A673 (cell line): ENCODE measurements around the gene TCF7L1. TPM values are rescaled to one million over a fixed set of nuclear protein-coding genes. Genes with fewer than 3 reads are reported as not detected.

ENCODE experiments used
- BruUV-seq: library from RNA; stranded (reverse); fragments of 400-500 nt; replicated peaks from 2 replicates; lab custom pipeline; 2021; lab: Mats Ljungman, UMichigan
- CTCF ChIA-PET: fragments of 300-600 bp; sonication (Branson Sonifier 250); formaldehyde crosslinking; loops from one replicate; lab custom pipeline; 2022; ENCODE audit warnings: antibody characterized with exemption; lab: Charles Lee
- POLR2A ChIA-PET: fragments of 300-600 bp; sonication (Branson Sonifier 250); formaldehyde crosslinking; loops from one replicate; lab custom pipeline; 2022; ENCODE audit warnings: antibody characterized with exemption; ENCODE audit not compliant: low non-redundant PET; lab: Charles Lee
- DNase-seq: peaks from one replicate; pipeline ENCODE4 v3.0.0-alpha.2; 2015; ENCODE audit warnings: low spot score
- H3K27ac ChIP-seq: fragments of 200-600 bp; sonication (generic); 2 replicates; pipeline ENCODE4 v1.5.1; 2016; ENCODE audit warnings: mixed run types, low read depth, mild to moderate bottlenecking, mixed read lengths, antibody characterized with exemption, low read length; ENCODE audit not compliant: poor library complexity, severe bottlenecking
- H3K27me3 ChIP-seq: fragments of 200-600 bp; sonication (generic); replicated peaks from 2 replicates; pipeline ENCODE4 v1.6.1; 2017; ENCODE audit warnings: mixed run types, low read depth, mild to moderate bottlenecking, mixed read lengths, antibody characterized with exemption, low read length; ENCODE audit not compliant: insufficient read depth, poor library complexity
- H3K36me3 ChIP-seq: fragments of 200-600 bp; sonication (generic); 2 replicates; pipeline ENCODE4 v1.6.1; 2016; ENCODE audit warnings: mixed run types, mild to moderate bottlenecking, mixed read lengths, antibody characterized with exemption, low read length; ENCODE audit not compliant: insufficient read depth, poor library complexity, severe bottlenecking
- H3K4me1 ChIP-seq: fragments of 200-600 bp; sonication (generic); 2 replicates; pipeline ENCODE4 v1.6.1; 2017; ENCODE audit warnings: mixed run types, mild to moderate bottlenecking, mixed read lengths, antibody characterized with exemption, low read length; ENCODE audit not compliant: insufficient read depth, poor library complexity, severe bottlenecking
- H3K4me3 ChIP-seq: fragments of 200-600 bp; sonication (generic); 2 replicates; pipeline ENCODE4 v1.5.1; 2016; ENCODE audit warnings: low read depth, mixed run types, mild to moderate bottlenecking, mixed read lengths, low read length; ENCODE audit not compliant: poor library complexity, severe bottlenecking
- H3K9me3 ChIP-seq: fragments of 200-600 bp; sonication (generic); 2 replicates; pipeline ENCODE4 v1.6.1; 2016; ENCODE audit warnings: mixed run types, low read depth, mild to moderate bottlenecking, mixed read lengths, antibody characterized with exemption, low read length; ENCODE audit not compliant: poor library complexity, severe bottlenecking
- EZH2 ChIP-seq: fragments of 200-600 bp; sonication (generic); IDR thresholded peaks from 2 replicates; pipeline ENCODE4 v1.6.1; 2017; ENCODE audit warnings: borderline replicate concordance, low read depth, mild to moderate bottlenecking, mixed read lengths, antibody characterized with exemption, low read length; ENCODE audit not compliant: poor library complexity, severe bottlenecking
- intact Hi-C: fragments of 100-400 bp; cut with micrococcal nuclease; formaldehyde crosslinking; loops from one replicate; pipeline ENCODE4 v1.10.0; 2022; ENCODE audit not compliant: unreplicated experiment
- total RNA-seq: library from RNA; stranded (reverse); gene quantifications from 2 replicates; pipeline ENCODE4 v1.2.3, GENCODE V29; 2021
- TF ChIP-seq, protein P1 (sequence below): fragments of 300-800, 200-600 bp; sonication (generic); conservative IDR thresholded peaks from 2 replicates; pipeline ENCODE4 v1.5.1; 2017; ENCODE audit warnings: low read depth, mild to moderate bottlenecking, antibody characterized with exemption, low read length, moderate library complexity, mixed read lengths

TCF7L1 gene
- total RNA-seq, 1 experiment from 2014 or later, result 21.9 TPM

DNA sequence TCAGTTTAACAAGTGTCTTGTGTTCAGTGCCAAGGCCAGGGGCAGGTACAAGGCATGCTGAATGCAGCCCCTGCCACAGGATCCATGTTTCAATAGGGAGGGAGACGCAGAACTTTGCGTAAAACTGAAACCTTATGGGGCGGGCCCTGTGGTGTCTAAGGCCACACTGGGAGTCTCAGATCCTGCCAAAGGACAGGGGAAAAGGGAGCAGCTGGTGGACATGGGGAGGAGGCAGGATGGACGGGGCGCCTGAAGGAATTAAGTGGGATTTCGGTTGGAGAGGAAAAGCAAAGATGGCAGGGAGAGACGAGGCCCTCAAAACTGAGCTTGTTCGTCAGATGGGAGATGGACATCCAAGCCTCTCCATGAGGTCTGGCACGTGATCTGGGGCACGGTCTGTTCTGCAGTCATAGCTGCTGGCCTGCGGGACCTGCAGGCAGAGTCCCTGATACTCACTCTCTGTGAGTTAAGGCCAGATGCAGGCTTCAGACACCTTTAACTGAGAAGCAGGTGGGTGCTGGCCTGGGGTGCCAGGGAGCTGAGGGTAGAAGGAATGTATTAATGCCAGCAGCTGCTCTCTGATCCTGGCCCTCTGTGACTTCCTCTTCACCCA, 48.8 kb downstream of the TCF7L1 start:
- no peaks in the 10 kb centered on the region for H3K9me3 ChIP-seq
- ChIA-PET CTCF (interaction anchor here (1.7 kb wide), 1 partner anchor 19 kb away, joined by 4 read pairs; no protein-coding TSS in a partner anchor), POLR2A (no interaction called here)
- TF ChIP-seq EZH2, result no peak
- TF ChIP-seq, protein P1, sequence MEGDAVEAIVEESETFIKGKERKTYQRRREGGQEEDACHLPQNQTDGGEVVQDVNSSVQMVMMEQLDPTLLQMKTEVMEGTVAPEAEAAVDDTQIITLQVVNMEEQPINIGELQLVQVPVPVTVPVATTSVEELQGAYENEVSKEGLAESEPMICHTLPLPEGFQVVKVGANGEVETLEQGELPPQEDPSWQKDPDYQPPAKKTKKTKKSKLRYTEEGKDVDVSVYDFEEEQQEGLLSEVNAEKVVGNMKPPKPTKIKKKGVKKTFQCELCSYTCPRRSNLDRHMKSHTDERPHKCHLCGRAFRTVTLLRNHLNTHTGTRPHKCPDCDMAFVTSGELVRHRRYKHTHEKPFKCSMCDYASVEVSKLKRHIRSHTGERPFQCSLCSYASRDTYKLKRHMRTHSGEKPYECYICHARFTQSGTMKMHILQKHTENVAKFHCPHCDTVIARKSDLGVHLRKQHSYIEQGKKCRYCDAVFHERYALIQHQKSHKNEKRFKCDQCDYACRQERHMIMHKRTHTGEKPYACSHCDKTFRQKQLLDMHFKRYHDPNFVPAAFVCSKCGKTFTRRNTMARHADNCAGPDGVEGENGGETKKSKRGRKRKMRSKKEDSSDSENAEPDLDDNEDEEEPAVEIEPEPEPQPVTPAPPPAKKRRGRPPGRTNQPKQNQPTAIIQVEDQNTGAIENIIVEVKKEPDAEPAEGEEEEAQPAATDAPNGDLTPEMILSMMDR, result no peak
- H3K27ac ChIP-seq, result no peak overlapping the region
- no peak for DNase-seq
- H3K4me1 ChIP-seq, result peaks cover 28% of the 10 kb centered on the region
- no TSS peak for BruUV-seq
- intact Hi-C loops, result no loop called here
- no peak overlapping the region for H3K4me3 ChIP-seq
- H3K27me3 ChIP-seq, result no peaks in the 10 kb centered on the region
- no peaks in the 10 kb centered on the region for H3K36me3 ChIP-seq

DNA sequence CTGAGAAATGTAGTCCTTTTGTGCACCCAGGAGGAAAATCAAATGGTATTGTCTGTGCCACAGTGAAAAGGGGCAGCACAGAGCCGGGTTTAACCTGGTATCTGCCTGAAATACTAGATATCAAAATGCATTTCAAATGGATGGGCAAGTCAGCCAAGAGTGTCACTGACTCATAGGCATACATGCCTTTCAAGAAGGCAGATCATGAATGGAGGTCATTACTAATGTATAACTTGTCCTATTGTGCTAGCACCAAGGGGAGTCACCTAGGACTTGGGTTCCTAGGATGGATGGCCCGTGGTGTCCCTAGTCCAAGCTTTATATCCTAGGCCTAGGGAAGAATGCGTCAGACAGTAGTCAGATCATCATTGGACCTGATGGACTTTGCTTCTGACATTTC, 49.9 kb downstream of the TCF7L1 start:
- Histone ChIP-seq H3K4me1 (peaks cover 25% of the 10 kb centered on the region), H3K27ac (no peak overlapping the region), H3K9me3 (no peaks in the 10 kb centered on the region), H3K27me3 (no peaks in the 10 kb centered on the region), H3K36me3 (no peaks in the 10 kb centered on the region), H3K4me3 (no peak overlapping the region)
- intact Hi-C loops, result no loop called here
- no TSS peak for BruUV-seq
- POLR2A ChIA-PET, result no interaction called here
- CTCF ChIA-PET, result no interaction called here
- no peak for DNase-seq
- TF ChIP-seq EZH2, result no peak
- TF ChIP-seq, protein P1, result no peak

DNA sequence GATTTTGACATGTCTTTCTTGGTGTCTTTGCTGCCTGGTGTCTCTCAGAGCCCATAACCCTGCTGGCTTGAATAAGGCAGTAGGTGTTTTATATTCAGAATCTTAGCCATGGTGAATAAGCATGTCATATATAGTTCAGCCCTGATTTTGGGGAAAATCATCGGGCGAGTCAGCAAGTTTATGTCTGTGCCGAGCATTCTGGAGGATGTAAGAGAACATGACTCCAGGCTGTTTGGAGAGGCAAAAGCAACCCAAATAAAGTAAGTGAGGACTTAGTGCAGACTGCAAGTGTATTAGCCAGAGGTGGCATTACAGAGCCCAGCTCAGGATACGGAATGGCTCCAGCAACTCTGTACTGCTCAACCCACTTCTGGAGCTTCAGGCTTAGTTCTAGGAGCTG, 50.3 kb downstream of the TCF7L1 start:
- CTCF ChIA-PET, result no interaction called here
- TF ChIP-seq, protein P1, result no peak
- TF ChIP-seq EZH2, result no peak
- BruUV-seq, result no TSS peak
- Histone ChIP-seq H3K36me3 (no peaks in the 10 kb centered on the region), H3K27me3 (no peaks in the 10 kb centered on the region), H3K4me3 (no peak overlapping the region), H3K27ac (no peak overlapping the region), H3K9me3 (no peaks in the 10 kb centered on the region), H3K4me1 (peaks cover 26% of the 10 kb centered on the region)
- no peak for DNase-seq
- POLR2A ChIA-PET, result no interaction called here
- intact Hi-C loops, result no loop called here
